ENCODE results near the gene STAMBPL1.

STAMBPL1 gene

GRCh38 chr10:88848499-88848898 is 31.5 kb upstream of the STAMBPL1 start:
- H3K4me1 Mint-ChIP-seq = peaks cover 20% of the 10 kb centered on the region
- no peaks in the 10 kb centered on the region for H3K36me3 Mint-ChIP-seq (ENCODE audit: low read depth)
- DNase-seq = no peak
- H3K27ac Mint-ChIP-seq = peak overlapping the region; percentile 90
- peak; percentile 62 for ATAC-seq
- no peaks in the 10 kb centered on the region for H3K9me3 Mint-ChIP-seq
- peaks cover 3% of the 10 kb centered on the region for H3K27me3 Mint-ChIP-seq
- peak overlapping the region; percentile 29 for H3K4me3 Mint-ChIP-seq

GRCh38 chr10:88849234-88849633 is 30.8 kb upstream of the STAMBPL1 start:
- Mint-ChIP-seq H3K27ac (peak overlapping the region; percentile 90), H3K36me3 (ENCODE audit: low read depth) (no peaks in the 10 kb centered on the region), H3K4me3 (peak overlapping the region; percentile 38), H3K27me3 (no peaks in the 10 kb centered on the region), H3K4me1 (peaks cover 20% of the 10 kb centered on the region), H3K9me3 (no peaks in the 10 kb centered on the region)
- DNase-seq (no peak), ATAC-seq (peak; percentile 93)

GRCh38 chr10:88850712-88851111 is 29.3 kb upstream of the STAMBPL1 start:
- Mint-ChIP-seq H3K27ac (no peak overlapping the region), H3K4me3 (no peak overlapping the region), H3K9me3 (no peaks in the 10 kb centered on the region), H3K27me3 (no peaks in the 10 kb centered on the region), H3K4me1 (peaks cover 20% of the 10 kb centered on the region), H3K36me3 (ENCODE audit: low read depth) (no peaks in the 10 kb centered on the region)
- DNase-seq (no peak), ATAC-seq (no peak)

DNA sequence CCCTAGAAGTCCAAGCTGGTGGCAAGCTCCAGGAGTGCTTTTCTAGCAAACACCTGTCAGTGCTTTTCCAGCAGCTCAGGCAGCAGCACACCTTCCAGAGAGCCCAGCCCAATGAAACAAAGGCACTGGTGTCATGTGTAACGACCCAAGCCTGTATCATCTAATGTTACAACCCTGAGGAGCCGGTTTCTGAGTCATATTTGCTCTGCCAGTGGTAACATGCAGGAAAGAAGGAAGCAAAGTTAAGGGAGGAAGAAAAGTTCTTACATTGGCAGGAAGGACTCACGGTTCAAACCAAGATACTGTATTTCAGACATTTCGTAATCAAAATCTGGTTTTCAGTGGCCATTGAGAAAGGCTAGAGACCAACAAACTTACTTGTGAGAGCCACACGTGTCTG is 28.3 kb upstream of the STAMBPL1 start, which contains the start of gene ANKRD22:
Gene ANKRD22, minus strand, starts transcription at position 139 of the 400 bp plus-strand sequence. CDS start 237 bp downstream, outside the sequence.
- Mint-ChIP-seq H3K9me3 (no peaks in the 10 kb centered on the region), H3K4me3 (no peak within 1 kb of the TSS), H3K4me1 (peaks cover 20% of the 10 kb centered on the region), H3K27ac (no peak within 1 kb of the TSS), H3K36me3 (ENCODE audit: low read depth) (no peaks in the 10 kb centered on the region), H3K27me3 (no peaks in the 10 kb centered on the region)
- no peak for DNase-seq
- ATAC-seq = no peak

- Mint-ChIP-seq H3K4me1 (peaks cover 20% of the 10 kb centered on the region), H3K27ac (no peak overlapping the region), H3K36me3 (ENCODE audit: low read depth) (no peaks in the 10 kb centered on the region), H3K27me3 (no peaks in the 10 kb centered on the region), H3K9me3 (no peaks in the 10 kb centered on the region), H3K4me3 (no peak overlapping the region)
- DNase-seq (no peak), ATAC-seq (no peak)
Measured at GRCh38 chr10:88852327-88852726, 27.7 kb upstream of the STAMBPL1 start.

GRCh38 chr10:88853155-88853881 is 26.7 kb upstream of the STAMBPL1 start:
- DNase-seq (no peak), ATAC-seq (no peak)
- Mint-ChIP-seq H3K27ac (no peak overlapping the region), H3K4me1 (peaks cover 19% of the 10 kb centered on the region), H3K36me3 (ENCODE audit: low read depth) (no peaks in the 10 kb centered on the region), H3K27me3 (no peaks in the 10 kb centered on the region), H3K4me3 (no peak overlapping the region), H3K9me3 (no peaks in the 10 kb centered on the region)

DNA sequence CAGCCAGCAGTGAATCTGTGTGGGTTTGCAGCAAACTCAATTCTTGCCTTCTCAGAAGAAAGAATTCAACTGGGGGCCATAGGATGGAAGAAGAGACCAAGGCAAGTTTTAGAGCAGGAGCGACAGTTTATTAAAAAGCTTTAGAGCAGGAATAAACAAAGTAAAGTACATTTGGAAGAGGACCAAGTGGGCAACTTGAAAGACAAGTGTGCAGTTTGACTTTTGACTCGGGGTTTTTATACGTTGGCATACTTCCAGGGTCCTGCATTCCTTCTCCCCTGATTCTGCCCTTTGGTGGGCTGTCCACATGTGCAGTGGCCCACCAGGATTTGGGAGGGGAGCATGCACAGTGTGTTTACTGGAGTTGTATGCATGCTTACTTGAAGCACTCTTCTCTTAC is 25.4 kb upstream of the STAMBPL1 start:
- Mint-ChIP-seq H3K9me3 (no peaks in the 10 kb centered on the region), H3K4me1 (peaks cover 12% of the 10 kb centered on the region), H3K27ac (no peak overlapping the region), H3K4me3 (no peak overlapping the region), H3K27me3 (no peaks in the 10 kb centered on the region), H3K36me3 (ENCODE audit: low read depth) (no peaks in the 10 kb centered on the region)
- ATAC-seq = no peak
- no peak for DNase-seq

- Mint-ChIP-seq H3K4me1 (peaks cover 12% of the 10 kb centered on the region), H3K36me3 (ENCODE audit: low read depth) (no peaks in the 10 kb centered on the region), H3K27me3 (no peaks in the 10 kb centered on the region), H3K9me3 (no peaks in the 10 kb centered on the region), H3K27ac (no peak overlapping the region), H3K4me3 (no peak overlapping the region)
- DNase-seq = no peak
- no peak for ATAC-seq
Measured at GRCh38 chr10:88857831-88858230, 22.2 kb upstream of the STAMBPL1 start.

DNA sequence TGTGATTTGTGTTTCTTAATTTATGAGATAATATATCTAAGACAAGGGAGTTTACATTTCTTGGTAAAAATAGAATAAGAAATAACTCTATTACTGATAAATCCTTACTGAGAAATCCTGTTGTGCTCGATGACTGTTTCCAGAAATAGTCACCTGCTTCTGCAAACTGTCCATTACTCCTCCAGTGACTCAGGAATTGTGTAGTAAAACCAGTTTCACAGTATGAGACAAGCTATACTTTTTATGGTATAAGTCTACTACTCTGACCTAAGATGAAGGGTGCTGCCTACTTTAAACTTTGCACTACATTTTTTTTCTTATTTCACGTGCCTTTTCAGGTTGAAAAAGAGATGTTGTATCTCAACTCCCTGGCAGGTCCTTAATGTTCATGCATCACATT is 21.6 kb upstream of the STAMBPL1 start:
- Mint-ChIP-seq H3K36me3 (ENCODE audit: low read depth) (no peaks in the 10 kb centered on the region), H3K27ac (no peak overlapping the region), H3K4me1 (peaks cover 12% of the 10 kb centered on the region), H3K27me3 (peaks cover 5% of the 10 kb centered on the region), H3K4me3 (no peak overlapping the region), H3K9me3 (no peaks in the 10 kb centered on the region)
- DNase-seq = no peak
- ATAC-seq = peak; percentile 52

DNA sequence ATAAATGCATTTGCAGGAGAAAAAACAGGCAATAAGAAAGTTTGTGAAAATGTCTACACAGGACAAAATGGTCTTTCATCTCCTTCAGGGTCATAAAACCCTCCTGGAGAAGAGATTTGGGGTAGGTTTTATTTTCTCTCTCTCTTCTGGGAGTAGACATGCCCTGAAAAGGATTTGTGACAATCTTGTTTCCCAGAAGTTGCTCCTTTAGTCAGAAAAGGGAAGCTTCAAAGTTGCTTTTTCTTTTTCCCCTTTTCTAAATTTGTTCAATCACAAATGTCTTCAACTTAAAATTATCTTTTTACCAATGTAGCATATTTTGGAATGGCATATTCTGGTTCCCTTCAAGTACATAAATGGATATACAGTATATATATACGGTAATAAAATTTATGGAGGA is 19.0 kb upstream of the STAMBPL1 start:
- Mint-ChIP-seq H3K9me3 (no peaks in the 10 kb centered on the region), H3K4me1 (peaks cover 12% of the 10 kb centered on the region), H3K4me3 (no peak overlapping the region), H3K36me3 (ENCODE audit: low read depth) (no peaks in the 10 kb centered on the region), H3K27ac (no peak overlapping the region), H3K27me3 (peaks cover 5% of the 10 kb centered on the region)
- DNase-seq = no peak
- ATAC-seq = no peak

GRCh38 chr10:88865281-88865876 is 14.7 kb upstream of the STAMBPL1 start:
- DNase-seq (no peak), ATAC-seq (no peak)
- H3K27me3 Mint-ChIP-seq = peaks cover 5% of the 10 kb centered on the region
- no peak overlapping the region for H3K4me3 Mint-ChIP-seq
- H3K4me1 Mint-ChIP-seq = no peaks in the 10 kb centered on the region
- H3K36me3 Mint-ChIP-seq (ENCODE audit: low read depth) = no peaks in the 10 kb centered on the region
- H3K9me3 Mint-ChIP-seq = no peaks in the 10 kb centered on the region
- H3K27ac Mint-ChIP-seq = no peak overlapping the region

DNA sequence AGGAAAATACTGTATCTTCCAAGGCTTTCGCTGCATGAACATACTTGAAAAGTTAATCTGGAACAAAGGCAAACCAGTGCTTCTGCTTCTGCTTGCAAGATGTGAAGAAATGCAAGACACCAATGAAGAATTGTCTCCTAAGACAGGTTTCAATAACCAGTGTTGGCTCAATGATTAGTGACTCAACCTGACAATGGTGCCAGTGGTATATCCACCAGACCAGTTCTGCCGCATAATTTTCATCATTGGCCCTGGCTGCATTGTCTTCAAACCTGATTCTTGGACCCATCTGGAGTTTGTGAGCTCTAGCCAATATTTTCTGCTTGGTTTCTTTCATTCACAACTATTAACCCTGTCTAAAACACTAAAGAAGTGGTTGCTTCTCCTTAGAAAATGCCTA is 13.6 kb upstream of the STAMBPL1 start:
- Mint-ChIP-seq H3K27me3 (peaks cover 5% of the 10 kb centered on the region), H3K4me1 (no peaks in the 10 kb centered on the region), H3K4me3 (no peak overlapping the region), H3K27ac (no peak overlapping the region), H3K36me3 (ENCODE audit: low read depth) (no peaks in the 10 kb centered on the region), H3K9me3 (peaks cover 4% of the 10 kb centered on the region)
- DNase-seq = no peak
- no peak for ATAC-seq

DNA sequence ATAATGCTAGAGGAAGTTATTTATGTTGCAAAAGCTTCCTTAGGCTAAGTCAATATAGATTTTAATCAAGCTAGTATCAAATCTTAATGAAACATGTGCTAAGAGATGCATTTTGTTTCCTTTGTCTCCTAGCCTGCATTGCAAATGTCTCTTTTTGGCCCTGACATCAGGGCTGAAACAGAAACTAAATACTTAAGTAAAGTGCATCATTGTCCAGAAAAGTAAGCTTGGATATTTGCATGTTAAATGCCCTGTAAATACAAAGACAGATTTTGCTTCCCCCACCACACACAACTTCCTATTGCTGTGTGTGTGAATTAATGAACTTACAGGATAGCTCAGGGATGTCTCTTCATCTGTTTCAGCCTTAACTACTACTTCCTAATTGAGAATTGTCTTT is 10.0 kb upstream of the STAMBPL1 start:
- no peak overlapping the region for H3K4me3 Mint-ChIP-seq
- H3K27me3 Mint-ChIP-seq = no peaks in the 10 kb centered on the region
- H3K4me1 Mint-ChIP-seq = no peaks in the 10 kb centered on the region
- DNase-seq (no peak), ATAC-seq (no peak)
- H3K27ac Mint-ChIP-seq = no peak overlapping the region
- peaks cover 7% of the 10 kb centered on the region for H3K9me3 Mint-ChIP-seq
- no peaks in the 10 kb centered on the region for H3K36me3 Mint-ChIP-seq (ENCODE audit: low read depth)

DNA sequence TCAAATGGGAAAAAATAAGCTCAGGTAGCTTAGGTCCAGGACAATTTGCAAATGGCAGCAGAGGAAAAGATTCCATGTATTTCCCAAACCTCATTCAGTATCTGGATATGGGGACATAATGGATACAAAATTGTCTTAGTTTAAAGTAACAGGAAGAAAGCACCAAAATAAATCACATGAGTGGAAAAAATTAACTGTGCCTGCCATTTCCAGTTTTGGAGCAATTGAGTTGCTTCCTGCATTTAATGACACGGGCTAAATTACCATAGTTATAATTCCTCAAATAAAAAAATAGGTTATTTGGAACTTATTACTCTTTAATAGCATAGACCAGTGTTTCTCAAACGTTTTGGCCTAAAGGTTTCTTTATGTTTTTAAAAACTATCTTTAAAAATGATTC is 6.3 kb upstream of the STAMBPL1 start:
- no peaks in the 10 kb centered on the region for H3K36me3 Mint-ChIP-seq (ENCODE audit: low read depth)
- peaks cover 7% of the 10 kb centered on the region for H3K9me3 Mint-ChIP-seq
- peaks cover 9% of the 10 kb centered on the region for H3K4me1 Mint-ChIP-seq
- DNase-seq (no peak), ATAC-seq (no peak)
- no peak overlapping the region for H3K27ac Mint-ChIP-seq
- no peak overlapping the region for H3K4me3 Mint-ChIP-seq
- no peaks in the 10 kb centered on the region for H3K27me3 Mint-ChIP-seq

DNA sequence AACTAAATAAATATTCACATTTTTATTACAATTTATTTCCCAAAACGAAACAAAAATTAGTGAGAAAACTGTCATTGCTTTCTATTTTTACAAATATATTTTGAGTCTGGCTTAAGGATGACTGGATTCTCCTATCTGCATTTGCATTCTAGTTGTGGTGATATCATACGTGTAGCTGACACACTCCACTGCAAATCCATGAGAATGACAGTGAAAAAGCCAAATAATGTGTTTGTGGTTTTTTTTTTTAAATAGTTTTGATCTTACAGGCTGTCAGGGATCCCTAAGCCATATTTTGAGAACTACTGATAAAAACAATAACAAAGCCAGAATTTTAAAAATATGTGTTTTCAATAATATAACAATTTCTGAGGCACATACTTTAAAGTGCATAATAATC is 5.8 kb upstream of the STAMBPL1 start:
- H3K4me1 Mint-ChIP-seq = peaks cover 13% of the 10 kb centered on the region
- no peak for DNase-seq
- H3K9me3 Mint-ChIP-seq = peaks cover 7% of the 10 kb centered on the region
- no peak overlapping the region for H3K27ac Mint-ChIP-seq
- no peaks in the 10 kb centered on the region for H3K27me3 Mint-ChIP-seq
- H3K36me3 Mint-ChIP-seq (ENCODE audit: low read depth) = no peaks in the 10 kb centered on the region
- no peak for ATAC-seq
- no peak overlapping the region for H3K4me3 Mint-ChIP-seq

Data from activated naive CD8-positive, alpha-beta T cell treated with anti-CD3 and anti-CD28 coated beads, Interleukin-2, amount 50 U/mL, for 24 hours (primary cell).